ENCODE measurements around the gene VSIG10. TPM values are rescaled to one million over a fixed set of nuclear protein-coding genes. Genes with fewer than 3 reads are reported as not detected.

Gene VSIG10
- total and polyA plus RNA-seq, 8 donors: 8.3 to 300 (median 23.1) TPM

DNA sequence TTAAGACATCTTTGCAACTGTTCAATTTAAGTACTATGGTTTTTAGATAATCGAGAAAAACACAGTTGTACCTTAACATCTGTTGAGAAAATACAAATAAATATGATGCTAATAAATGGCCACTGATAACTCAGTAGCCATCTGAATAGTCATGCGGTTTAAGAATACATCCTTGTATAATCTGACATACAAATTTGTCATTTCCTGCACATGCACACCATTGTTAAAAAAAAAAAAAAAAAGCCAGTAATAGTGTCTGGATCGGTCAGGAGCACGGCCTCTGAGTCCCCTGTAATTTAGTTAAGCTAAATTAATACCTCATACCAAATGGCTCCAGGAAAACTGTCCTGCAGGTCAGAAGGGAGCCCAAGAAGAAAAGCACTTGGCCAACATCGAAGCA, 70.5 kb downstream of the VSIG10 start:
- no peak for TF ChIP-seq POLR2A (IDR thresholded peaks at IDR 0.05)
- TF ChIP-seq, protein P1, sequence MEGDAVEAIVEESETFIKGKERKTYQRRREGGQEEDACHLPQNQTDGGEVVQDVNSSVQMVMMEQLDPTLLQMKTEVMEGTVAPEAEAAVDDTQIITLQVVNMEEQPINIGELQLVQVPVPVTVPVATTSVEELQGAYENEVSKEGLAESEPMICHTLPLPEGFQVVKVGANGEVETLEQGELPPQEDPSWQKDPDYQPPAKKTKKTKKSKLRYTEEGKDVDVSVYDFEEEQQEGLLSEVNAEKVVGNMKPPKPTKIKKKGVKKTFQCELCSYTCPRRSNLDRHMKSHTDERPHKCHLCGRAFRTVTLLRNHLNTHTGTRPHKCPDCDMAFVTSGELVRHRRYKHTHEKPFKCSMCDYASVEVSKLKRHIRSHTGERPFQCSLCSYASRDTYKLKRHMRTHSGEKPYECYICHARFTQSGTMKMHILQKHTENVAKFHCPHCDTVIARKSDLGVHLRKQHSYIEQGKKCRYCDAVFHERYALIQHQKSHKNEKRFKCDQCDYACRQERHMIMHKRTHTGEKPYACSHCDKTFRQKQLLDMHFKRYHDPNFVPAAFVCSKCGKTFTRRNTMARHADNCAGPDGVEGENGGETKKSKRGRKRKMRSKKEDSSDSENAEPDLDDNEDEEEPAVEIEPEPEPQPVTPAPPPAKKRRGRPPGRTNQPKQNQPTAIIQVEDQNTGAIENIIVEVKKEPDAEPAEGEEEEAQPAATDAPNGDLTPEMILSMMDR (IDR thresholded peaks at IDR 0.05): no peak
- no peak for TF ChIP-seq EP300 (IDR thresholded peaks at IDR 0.05)
- TF ChIP-seq POLR2AphosphoS5 (IDR thresholded peaks at IDR 0.05): no peak
- peaks cover 70 to 100% (median 99%) of the 10 kb centered on the region in 4 donors for H3K36me3 ChIP-seq
- intact Hi-C loops (cut with DNase I; ENCODE audit: low total_unique reads): loop anchor here (10.0 kb wide), 1 partner anchor 159 kb away; no protein-coding TSS in a partner anchor
- peaks cover 0 to 16% (median 7%) of the 10 kb centered on the region in 4 donors for H3K4me1 ChIP-seq
- 78 to 88% (median 82%) methylated on average over 5 of the region's 5 CpGs for WGBS, 5 donors
- H3K27me3 ChIP-seq: no peaks in the 10 kb centered on the region
- H3K9me3 ChIP-seq: no peaks in the 10 kb centered on the region
- H3K27ac ChIP-seq: no peak overlapping the region
- H3K4me3 ChIP-seq: no peak overlapping the region
- no peak for DNase-seq

- peaks cover 62 to 100% (median 99%) of the 10 kb centered on the region in 4 donors for H3K36me3 ChIP-seq
- H3K27me3 ChIP-seq: no peaks in the 10 kb centered on the region
- H3K4me3 ChIP-seq: no peak overlapping the region
- TF ChIP-seq EP300 (IDR thresholded peaks at IDR 0.05) (no peak), POLR2A (IDR thresholded peaks at IDR 0.05) (no peak), POLR2AphosphoS5 (IDR thresholded peaks at IDR 0.05) (no peak)
- TF ChIP-seq, protein P1 (IDR thresholded peaks at IDR 0.05): no peak
- intact Hi-C loops (cut with DNase I; ENCODE audit: low total_unique reads): loop anchor here (10.0 kb wide), 1 partner anchor 157 kb away; no protein-coding TSS in a partner anchor
- H3K27ac ChIP-seq: no peak overlapping the region
- no peaks in the 10 kb centered on the region for H3K9me3 ChIP-seq
- WGBS, 5 donors: 84 to 91% (median 86%) methylated on average over 7 of the region's 7 CpGs
- DNase-seq: no peak
- peaks cover 0 to 16% (median 7%) of the 10 kb centered on the region in 4 donors for H3K4me1 ChIP-seq
Measured at GRCh38 chr12:118032188-118032587, 71.6 kb downstream of the VSIG10 start.

DNA sequence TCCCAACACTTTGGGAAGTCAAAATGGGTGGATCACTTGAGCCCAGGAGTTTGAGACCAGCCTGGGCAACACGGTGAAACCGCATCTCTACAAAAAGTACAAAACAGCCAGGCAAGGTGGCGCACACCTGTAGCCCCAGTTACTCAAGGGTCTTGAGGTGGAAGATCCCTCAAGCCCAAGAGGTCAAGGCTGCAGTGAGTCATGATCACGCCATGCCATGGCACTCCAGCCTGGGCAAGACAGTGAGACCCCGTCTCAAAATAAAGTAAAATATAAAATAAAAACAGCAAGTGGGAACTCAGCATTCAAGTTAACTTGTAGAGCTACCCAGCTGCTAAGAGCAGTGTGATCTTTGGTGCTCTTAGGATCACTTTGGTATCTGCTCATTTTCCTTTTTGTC, 74.6 kb downstream of the VSIG10 start:
- 97 to 98% (median 97%) methylated on average over 5 of the region's 5 CpGs for WGBS, 5 donors
- TF ChIP-seq, protein P1 (IDR thresholded peaks at IDR 0.05): no peak
- TF ChIP-seq POLR2AphosphoS5 (IDR thresholded peaks at IDR 0.05) (no peak), EP300 (IDR thresholded peaks at IDR 0.05) (no peak), POLR2A (IDR thresholded peaks at IDR 0.05) (no peak)
- H3K36me3 ChIP-seq: peaks cover 53 to 100% (median 95%) of the 10 kb centered on the region in 4 donors
- no peak for DNase-seq
- H3K4me3 ChIP-seq: no peak overlapping the region
- no peaks in the 10 kb centered on the region for H3K9me3 ChIP-seq
- no peaks in the 10 kb centered on the region for H3K27me3 ChIP-seq
- intact Hi-C loops (cut with DNase I; ENCODE audit: low total_unique reads): no loop called here
- no peak overlapping the region for H3K27ac ChIP-seq
- peaks cover 0 to 4% (median 0%) of the 10 kb centered on the region in 4 donors for H3K4me1 ChIP-seq

DNA sequence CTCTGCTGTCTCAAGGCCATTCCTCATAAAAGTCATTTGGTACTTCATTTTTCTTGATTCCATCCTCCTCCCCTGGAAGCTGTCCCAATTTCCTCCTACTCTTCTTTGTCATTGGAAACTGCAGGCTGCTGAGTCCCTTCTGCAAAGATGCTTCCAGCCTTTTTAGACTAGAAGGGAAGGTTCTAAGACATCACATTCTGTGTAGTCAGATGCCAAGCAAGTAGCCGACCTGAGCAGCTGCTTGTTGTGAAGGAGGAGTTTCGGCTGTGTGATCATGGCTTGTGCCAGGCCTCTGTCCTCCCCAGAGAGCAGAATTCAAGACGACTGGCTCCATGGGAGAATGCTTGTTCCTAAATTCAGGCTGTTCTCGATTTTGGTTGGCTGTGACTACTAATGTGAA, 78.6 kb downstream of the VSIG10 start:
- Histone ChIP-seq H3K4me1 (no peaks in the 10 kb centered on the region), H3K27me3 (no peaks in the 10 kb centered on the region), H3K9me3 (no peaks in the 10 kb centered on the region), H3K4me3 (no peak overlapping the region), H3K27ac (no peak overlapping the region), H3K36me3 (peaks cover 26 to 98% (median 89%) of the 10 kb centered on the region in 4 donors)
- TF ChIP-seq, protein P1 (IDR thresholded peaks at IDR 0.05): no peak
- TF ChIP-seq POLR2A (IDR thresholded peaks at IDR 0.05): no peak
- no peak for TF ChIP-seq EP300 (IDR thresholded peaks at IDR 0.05)
- TF ChIP-seq POLR2AphosphoS5 (IDR thresholded peaks at IDR 0.05): no peak
- 70 to 89% (median 86%) methylated on average over 4 of the region's 4 CpGs for WGBS, 5 donors
- DNase-seq: no peak
- intact Hi-C loops (cut with DNase I; ENCODE audit: low total_unique reads): no loop called here
